ENCODE data around the gene PPP2R2D.

GRCh38 chr10:131975003-131975402 is 74.2 kb downstream of the PPP2R2D start:
- TF ChIP-seq CTCF (IDR thresholded peaks at IDR 0.05) = no peak
- TF ChIP-seq POLR2A (IDR thresholded peaks at IDR 0.05) = no peak

All from right lobe of liver (tissue), 4 donors.